GM10847 (cell line): ENCODE results near the gene GLTP.
A peak's percentile ranks its signal among the peaks of the same experiment; 100 is the strongest.

Experiments
- POLR2A ChIP-seq: IDR thresholded peaks from 2 replicates; pipeline ENCODE4 v1.6.1; 2011; ENCODE audit not compliant: insufficient read length; ENCODE audit errors: extremely low read depth

Gene GLTP, protein sequence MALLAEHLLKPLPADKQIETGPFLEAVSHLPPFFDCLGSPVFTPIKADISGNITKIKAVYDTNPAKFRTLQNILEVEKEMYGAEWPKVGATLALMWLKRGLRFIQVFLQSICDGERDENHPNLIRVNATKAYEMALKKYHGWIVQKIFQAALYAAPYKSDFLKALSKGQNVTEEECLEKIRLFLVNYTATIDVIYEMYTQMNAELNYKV

DNA sequence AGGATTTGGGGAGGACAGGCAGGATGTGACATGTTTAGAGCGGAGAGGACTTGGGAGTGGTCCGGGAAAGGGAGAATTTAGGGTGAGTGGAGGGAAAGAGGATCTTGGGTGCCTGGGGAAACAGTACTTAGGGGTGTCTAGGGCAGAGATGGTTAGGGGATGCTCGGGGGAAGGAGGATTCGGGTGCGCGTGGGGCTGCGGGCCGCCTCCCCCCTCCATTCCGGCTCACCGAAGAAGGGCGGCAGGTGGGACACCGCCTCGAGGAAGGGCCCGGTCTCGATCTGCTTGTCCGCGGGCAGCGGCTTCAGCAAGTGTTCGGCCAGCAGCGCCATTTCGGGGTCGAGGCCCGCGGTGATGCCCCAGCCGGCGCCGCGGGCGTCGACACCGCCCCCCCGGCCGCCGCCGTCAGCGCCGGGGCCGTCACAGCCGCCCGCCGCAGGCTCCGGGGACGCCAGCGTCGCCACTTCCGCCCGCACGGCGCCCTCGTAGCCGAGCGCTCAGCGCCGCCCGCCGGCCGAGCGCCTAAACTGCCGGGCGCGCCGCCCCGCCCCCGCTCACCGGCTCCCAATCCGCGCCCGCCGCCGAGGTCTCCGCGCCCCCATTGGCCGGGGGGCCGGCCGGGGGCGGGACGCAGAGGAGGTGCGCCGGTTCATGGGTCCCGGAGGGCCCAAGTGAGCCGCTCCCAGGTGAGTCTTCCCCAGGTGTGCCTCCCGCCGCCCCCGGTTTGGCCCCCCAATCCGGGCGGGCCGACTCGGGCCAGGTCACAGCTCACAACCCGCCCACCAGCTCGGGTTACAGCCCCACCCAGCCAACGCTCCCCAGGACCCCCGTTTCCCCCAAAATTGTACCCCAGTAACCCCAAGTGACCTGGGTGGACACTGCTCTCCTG lies at the start of gene GLTP:
TSS of gene GLTP (minus strand) at position 499 of the 889 bp plus-strand sequence. CDS start at position 332, 167 bp downstream.
- peak; percentile 28 for TF ChIP-seq POLR2A

DNA sequence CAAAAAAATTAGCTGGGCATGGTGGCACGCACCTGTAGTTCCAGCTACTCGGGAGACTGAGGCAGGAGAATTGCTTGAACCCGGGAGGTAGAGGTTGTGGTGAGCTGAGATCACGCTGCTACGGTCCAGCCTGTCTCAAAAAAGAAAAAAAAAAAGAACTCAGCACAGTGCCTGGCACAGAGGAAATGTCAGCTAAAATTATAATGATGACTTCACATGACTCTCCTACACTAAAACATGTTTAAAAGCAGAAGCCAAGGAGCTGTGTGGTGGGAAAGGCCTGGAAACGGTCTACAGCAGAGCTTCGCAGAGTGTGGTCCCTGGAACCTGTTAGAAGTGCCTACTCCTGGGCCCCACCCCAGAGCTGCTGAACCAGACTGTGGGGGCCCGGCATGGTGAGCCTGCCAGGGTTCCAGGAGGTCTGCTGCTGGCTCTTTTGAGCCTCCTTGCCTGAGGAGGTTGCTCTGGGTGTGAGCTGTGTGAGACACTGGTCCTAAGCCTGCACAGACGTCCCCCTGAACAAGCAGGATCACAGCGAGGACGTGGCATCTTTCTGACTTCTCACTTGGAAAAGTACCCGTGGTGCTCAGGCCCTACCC lies 47.8 kb upstream of the GLTP start:
- no peak for TF ChIP-seq POLR2A

DNA sequence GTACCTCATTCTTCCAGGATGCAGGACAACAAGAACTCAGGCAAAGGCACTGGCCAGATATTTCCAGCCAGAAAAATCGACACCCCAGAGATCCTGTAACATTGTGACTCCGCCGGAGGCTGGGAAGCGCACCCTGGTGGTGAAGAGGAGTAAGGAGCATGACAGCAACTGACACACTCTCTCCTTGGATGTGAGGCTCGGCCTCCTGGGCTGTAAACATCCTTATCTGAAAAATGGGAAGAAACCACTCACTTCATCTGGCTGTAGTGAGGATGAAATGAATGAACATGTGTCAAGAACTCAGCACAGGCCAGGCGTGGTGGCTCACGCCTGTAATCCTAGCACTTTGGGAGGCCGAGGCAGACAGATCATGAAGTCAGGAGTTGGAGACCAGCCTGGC lies 47.3 kb upstream of the GLTP start:
- TF ChIP-seq POLR2A = no peak

DNA sequence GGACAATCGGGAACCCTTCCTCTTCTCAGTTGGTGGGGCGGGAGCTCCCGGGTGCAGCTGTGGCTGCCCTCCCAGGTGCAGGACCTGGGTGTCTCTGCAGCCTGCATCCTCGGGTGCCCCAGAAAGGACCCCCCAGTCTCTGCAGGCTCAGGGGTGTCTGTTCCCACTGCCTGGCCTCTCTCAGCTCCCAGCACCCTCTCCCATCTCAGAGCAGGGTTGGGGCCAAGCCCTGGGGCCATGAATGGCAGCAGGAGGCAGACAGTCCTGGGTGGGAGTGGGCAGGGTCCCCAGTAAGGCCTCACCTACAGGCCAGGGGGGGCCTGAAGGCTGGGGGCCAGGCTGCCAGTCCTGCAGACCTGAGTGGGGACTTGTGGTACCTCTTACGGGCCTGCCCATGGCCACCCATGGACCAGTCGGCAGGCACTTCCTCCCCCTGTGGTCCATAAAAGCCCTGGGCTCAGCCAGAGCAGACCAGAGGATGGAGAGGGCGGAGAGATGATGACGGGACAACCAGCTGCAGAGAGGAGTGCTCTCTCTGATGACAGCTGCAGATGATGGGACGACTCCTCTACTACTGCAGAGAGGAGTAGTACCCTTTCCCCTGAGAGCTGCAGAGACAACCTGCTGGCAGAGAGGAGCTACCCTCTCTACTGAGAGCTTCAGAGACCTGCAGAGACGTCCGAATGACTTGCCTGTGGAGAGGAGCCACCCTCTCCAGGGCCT lies 46.3 kb upstream of the GLTP start:
- TF ChIP-seq POLR2A = no peak

DNA sequence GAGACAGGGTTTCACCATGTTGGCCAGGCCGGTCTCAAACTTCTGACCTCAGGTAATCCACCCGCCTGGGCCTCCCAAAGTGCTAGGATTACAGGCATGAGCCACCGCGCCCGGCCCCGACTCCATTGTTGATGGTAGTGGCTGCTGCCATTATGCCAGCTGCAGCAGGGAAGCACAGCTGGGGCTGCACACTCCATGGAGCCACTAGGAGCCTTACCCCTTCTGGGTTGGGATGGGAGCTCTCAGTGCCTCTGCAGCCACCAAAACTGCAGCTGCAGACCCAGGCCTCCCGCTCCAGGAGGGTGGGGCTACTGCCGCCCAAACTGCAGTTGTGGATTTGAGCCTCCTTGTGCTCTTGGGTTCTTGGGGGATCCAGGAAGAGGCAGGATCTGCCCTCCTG lies 45.7 kb upstream of the GLTP start:
- TF ChIP-seq POLR2A = no peak

DNA sequence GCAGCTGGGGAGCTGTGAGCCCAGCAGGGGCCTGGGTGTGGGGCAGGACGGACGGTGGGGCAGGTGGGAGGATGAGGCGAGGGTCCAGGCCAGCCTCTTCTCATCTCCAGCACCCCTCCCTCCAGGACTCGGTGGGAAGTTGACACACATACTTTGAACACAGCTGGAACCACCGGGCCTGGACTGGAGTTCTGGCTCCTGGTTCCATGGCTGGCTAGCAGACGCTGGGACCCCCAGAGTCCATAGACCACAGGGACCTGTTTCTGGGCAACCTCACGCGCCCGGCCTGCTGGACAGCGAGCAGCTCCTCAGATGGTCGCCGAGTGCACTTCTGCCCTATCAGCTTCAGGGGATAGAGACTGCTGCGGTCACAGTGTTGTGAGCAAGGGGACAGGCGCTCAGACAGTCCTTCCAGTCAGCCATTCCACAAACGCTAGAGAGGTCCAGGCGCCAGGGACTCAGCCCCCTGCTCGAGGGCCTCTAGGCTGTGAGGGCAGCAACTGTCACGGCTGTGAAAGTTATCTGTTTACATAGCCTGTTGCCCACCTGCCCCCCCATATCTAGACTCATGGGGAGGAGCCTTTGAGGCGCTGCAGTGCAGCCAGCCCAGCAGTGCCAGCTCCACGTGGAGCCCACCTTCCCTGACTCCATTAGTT lies 45.0 kb upstream of the GLTP start:
- TF ChIP-seq POLR2A = no peak

DNA sequence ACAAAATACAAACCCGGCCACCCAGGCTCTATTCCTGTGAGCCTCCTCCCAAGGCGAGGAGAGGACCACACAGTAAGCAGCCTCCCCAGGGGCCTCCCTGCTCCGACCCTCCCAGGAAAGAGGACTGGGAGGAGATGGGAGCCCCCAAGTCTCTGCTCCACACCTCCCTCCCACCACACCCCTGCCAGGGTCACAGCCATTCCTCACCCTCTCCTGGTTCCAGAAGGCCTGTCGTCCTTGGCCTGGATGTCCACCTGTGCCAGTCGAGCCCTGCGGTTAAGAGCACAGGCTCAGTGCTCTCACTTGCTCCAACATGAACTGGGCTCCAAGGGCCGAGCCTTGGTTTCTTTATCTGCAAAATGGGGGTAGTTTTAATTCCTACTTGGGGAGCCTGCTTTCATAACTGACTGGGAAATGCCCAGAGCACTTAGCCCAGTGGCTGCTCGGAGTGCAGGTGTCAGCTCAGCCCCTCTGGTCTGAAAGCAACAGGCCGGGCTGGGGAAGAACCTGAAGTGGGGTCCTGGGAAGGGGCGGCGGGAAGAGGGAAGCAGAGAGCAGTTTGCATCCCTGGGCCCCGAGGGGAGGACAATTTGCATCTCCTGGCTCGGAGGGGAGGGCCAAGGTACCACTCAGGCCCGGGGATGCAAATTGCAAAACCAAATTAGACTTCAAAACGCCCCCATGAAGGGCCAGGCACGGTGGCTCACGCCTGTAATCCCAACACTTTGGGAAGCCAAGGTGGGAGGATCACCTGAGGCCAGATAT lies 43.3 kb upstream of the GLTP start:
- no peak for TF ChIP-seq POLR2A

DNA sequence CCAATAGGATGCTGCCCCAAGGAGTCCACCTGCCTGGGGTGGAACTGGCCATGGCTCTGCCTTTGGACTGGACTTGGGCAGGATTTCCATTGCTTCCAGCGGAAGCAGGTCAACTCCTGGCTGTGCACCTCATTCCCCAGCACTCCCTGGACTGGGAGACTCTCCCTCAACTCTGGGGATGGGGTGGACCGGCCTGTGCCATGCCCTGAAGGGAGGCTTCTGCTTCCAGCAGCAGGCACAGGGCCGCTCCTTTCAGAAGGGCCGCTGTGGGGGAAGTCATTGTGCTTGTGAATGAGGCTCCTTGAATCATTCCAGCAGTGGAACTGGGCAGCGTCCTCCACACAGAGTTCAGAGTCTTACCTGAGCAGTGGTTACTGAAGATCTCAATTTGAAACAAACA lies 42.7 kb upstream of the GLTP start:
- no peak for TF ChIP-seq POLR2A

DNA sequence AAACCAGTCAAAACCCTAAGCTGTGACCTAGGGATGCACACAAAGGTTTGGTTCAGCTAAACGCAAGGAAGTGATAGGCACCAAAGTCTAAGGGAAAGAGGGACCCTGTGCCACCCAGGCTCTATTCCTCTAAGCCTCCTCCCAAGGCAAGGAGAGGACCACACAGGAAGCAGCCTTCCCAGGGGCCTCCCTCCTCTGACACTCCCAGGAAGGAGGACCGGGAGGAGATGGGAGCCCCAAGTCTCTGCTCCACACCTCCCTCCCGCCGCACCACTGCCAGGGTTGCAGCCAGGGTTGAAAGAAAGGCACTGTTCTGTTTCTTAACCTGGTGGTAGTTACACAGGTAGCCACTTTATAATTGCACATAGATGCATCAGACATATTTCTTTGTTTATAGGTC lies 41.6 kb upstream of the GLTP start:
- no peak for TF ChIP-seq POLR2A

DNA sequence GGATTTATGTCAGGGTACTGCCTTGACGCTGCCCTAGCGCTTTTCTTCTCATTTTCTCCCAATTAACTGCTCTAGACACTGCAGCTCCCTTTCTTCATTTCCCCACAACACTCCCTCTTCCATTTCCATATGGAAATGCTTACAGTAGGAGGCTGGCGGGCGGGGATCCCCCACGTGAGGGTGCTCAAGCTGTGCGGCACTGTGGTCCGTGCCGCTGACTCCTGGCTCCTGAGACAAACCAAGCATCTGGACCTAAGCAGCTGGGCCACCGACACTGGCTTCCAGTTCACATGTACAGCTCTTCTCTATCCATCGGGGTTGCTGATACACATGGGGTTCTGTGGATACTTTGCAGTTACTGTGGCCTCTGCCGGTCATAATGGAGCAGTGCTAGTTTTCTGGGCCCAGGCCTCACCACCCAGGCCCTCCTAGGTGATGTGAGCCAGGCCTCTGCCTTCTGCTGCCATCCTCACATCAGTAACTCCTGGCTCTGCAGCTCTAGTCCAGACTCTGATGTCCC lies 40.0 kb upstream of the GLTP start:
- no peak for TF ChIP-seq POLR2A

DNA sequence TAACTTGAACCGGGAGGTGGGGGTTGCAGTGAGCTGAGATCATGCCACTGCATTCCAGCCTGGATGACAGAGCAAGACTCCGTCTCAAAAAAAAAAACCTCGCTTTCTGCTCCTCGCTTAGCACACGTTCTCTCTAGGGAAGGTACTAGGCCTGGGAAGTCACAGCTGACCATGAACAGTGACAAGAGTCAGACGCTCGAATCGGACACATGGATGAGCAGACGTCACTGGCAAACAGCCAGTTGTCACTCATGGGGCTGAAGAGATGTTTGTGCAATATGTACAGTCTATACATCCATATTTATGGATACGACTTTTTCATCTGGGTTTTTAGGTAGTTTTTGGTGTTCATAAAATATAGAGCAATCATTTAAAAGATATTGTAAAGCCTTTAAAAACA lies 39.1 kb upstream of the GLTP start:
- TF ChIP-seq POLR2A = no peak

DNA sequence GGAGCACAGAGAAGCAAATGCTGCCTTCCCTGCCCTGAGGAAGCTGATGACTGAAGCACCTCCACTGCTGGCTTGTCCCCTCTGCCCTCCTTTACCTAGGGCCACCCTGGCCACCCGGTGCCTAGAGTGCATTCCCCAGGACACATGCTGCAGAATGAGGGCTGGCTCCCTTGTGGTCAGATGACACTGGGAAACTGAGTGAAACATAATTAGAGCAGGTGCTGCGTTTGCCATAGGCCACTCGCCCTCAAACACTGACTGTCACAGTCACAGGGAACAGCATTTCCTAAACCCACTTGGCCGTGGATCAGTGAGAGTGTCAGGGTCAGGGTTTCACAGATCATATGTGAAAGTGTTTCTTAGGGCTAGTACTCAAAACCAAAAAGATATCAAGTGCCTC lies 35.7 kb upstream of the GLTP start:
- TF ChIP-seq POLR2A = no peak

DNA sequence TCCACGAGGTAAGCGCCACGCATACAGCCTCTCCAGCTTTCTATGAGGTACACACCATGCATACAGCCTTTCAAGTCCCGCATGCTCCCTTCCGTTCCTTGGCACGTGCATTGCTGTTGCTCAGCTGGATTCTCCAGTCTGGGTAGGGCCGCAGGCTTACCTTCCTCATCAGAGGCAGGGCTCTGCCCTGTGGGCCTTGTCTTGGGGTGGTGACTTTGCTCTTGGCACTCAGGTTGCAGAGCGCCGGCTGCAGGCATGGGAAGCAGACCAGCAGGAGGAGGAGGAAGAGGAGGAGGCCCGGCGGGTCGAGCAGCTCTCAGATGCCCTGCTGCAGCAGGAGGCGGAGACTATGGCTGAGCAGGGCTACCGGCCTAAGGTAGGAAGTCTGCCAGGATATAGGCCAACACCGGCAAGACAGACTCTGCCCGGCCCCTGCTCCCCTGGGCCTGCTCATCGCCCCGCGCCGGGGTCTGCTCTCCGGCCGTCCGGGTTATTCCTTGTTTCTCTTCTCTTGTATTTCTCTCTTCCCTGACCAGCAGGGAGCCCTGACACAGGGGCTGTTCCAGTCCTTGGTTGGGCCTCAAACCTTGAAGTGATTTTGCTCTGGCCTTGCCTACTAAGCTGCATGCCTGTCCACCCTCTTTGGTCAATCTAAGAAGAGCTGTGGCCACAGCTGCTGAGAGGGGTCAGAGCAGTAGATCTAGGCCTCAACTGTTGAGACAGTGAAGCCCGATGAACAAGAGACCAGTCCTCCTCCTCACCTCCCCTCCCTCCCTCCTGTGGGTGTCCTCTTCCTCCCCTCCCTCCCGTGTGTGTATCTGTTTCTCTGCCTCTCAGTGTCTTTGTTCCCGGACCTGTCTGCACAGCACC lies 35.1 kb upstream of the GLTP start:
- TF ChIP-seq POLR2A = no peak

DNA sequence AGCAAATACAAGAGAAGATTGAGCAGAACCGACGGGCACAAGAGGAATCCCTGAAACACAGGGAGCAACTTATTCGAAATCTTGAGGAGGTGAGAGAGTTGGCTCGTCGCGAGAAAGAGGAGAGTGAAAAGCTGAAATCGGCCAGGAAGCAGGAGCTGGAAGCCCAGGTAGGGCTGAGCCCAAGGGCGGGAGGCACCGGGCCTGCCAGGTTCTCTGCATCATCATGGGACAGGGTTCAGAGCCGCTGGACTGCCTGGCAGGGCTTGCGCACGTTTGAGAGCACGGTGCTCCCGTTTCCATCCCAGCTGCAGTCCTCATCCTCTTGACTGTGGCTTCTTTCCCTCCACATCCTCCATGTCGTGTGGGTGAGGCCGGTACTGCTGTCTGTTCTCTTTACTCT lies 34.1 kb upstream of the GLTP start:
- TF ChIP-seq POLR2A = no peak
